SK-N-SH treated with all-trans-retinoic acid at 6 μM for 48 hours (cell line): ENCODE results near the gene DENND1A.

ENCODE experiments used
- ARNTL ChIP-seq: fragments of 450-650 bp; formaldehyde crosslinking; IDR thresholded peaks from 2 replicates; pipeline ENCODE4 v1.5.0; 2020; ENCODE audit warnings: low read depth, mild to moderate bottlenecking, moderate library complexity, borderline replicate concordance
- BACH2 ChIP-seq: fragments of 250-450 bp; sonication (Bioruptor Pico); IDR thresholded peaks from 2 replicates; pipeline ENCODE4 v1.9.0; 2021; ENCODE audit warnings: mild to moderate bottlenecking, borderline replicate concordance
- CREB5 ChIP-seq: fragments of 250-450 bp; sonication (Bioruptor Pico); IDR thresholded peaks from 2 replicates; pipeline ENCODE4 v1.5.1; 2020; ENCODE audit warnings: low read depth, mild to moderate bottlenecking, moderate library complexity
- CSDC2 ChIP-seq: fragments of 250-450 bp; sonication (Bioruptor Pico); IDR thresholded peaks from 2 replicates; pipeline ENCODE4 v1.5.0; 2020; ENCODE audit warnings: mild to moderate bottlenecking, moderate library complexity
- CSRNP3 ChIP-seq: fragments of 250-450 bp; sonication (Bioruptor Pico); IDR thresholded peaks from 2 replicates; pipeline ENCODE4 v1.5.1; 2021; ENCODE audit warnings: mild to moderate bottlenecking, moderate library complexity
- OSR1 ChIP-seq: fragments of 250-450 bp; sonication (Bioruptor Pico); IDR thresholded peaks from 2 replicates; pipeline ENCODE4 v1.8.0; 2022; ENCODE audit warnings: moderate library complexity, mild to moderate bottlenecking, inconsistent platforms
- PATZ1 ChIP-seq: fragments of 250-450 bp; sonication (Bioruptor Pico); IDR thresholded peaks from 2 replicates; pipeline ENCODE4 v1.8.0; 2020; ENCODE audit warnings: mild to moderate bottlenecking, moderate library complexity, borderline replicate concordance
- POU6F1 ChIP-seq: fragments of 250-450 bp; sonication (Bioruptor Pico); IDR thresholded peaks from 2 replicates; pipeline ENCODE4 v1.8.0; 2021; ENCODE audit warnings: low read depth, mild to moderate bottlenecking, moderate library complexity, borderline replicate concordance
- PPARA ChIP-seq: fragments of 250-450 bp; sonication (Bioruptor Pico); IDR thresholded peaks from 2 replicates; pipeline ENCODE4 v1.5.0; 2020; ENCODE audit warnings: mild to moderate bottlenecking, borderline replicate concordance
- RARB ChIP-seq: fragments of 250-450 bp; sonication (Bioruptor Pico); IDR thresholded peaks from 2 replicates; pipeline ENCODE4 v1.8.0; 2021; ENCODE audit warnings: mild to moderate bottlenecking, moderate library complexity
- TOX ChIP-seq: fragments of 250-450 bp; sonication (Bioruptor Pico); IDR thresholded peaks from 2 replicates; pipeline ENCODE4 v1.8.0; 2021; ENCODE audit warnings: mild to moderate bottlenecking, moderate library complexity, borderline replicate concordance
- ZFP3 ChIP-seq: fragments of 250-450 bp; sonication (Bioruptor Pico); IDR thresholded peaks from 2 replicates; pipeline ENCODE4 v1.5.0; 2020; ENCODE audit warnings: mild to moderate bottlenecking, moderate library complexity

DNA sequence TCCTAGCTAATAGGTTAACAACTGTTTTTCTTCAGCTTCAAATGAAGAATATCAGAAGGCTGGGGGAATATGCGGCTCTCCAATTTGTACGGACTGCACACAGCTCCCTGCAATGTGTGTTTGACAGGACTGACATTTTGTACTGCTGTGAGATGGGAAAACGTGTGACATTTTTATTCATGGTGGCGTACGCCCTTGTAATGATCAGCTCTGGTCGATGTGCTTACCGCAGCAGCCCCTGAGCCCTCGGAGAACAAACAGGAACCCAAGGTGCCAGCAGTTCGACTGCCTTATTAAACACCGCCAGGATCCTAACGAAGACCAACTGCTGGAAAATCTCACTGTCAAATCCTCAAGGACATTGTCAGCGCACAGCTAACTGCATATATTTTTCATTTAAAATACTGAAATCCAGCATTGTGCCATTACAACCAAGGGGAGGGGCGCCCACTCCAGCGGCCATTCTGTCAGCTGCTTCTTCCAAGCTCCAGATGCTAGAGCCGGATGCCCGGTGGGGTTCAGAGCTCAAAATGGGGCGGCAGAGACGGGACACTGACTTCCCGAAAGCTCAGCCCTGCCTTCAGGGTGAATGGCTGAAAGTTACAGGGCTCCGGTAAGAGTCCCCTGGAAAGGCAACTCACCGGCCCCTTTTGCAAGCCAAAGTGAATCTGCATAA lies 507.2 kb downstream of the DENND1A start:
- no peak for TF ChIP-seq CSDC2 (CRISPR knock-in tag)
- TF ChIP-seq ZFP3 (CRISPR knock-in tag): no peak
- TF ChIP-seq PATZ1 (CRISPR knock-in tag): no peak
- no peak for TF ChIP-seq PPARA (CRISPR knock-in tag)
- no peak for TF ChIP-seq CSRNP3 (CRISPR knock-in tag)
- TF ChIP-seq TOX (CRISPR knock-in tag): no peak
- no peak for TF ChIP-seq BACH2 (CRISPR knock-in tag)
- TF ChIP-seq RARB: no peak
- no peak for TF ChIP-seq ARNTL
- no peak for TF ChIP-seq OSR1
- TF ChIP-seq CREB5 (CRISPR knock-in tag): no peak
- TF ChIP-seq POU6F1 (CRISPR knock-in tag): no peak
